ENCODE measurements around the gene IL12RB2.

GRCh38 chr1:67300561-67300960 lies 7.1 kb upstream of the IL12RB2 start:
- TF ChIP-seq MAX (IDR thresholded peaks at IDR 0.05; ENCODE audit: low read depth, low read length) (no peak), CTCF (IDR thresholded peaks at IDR 0.05; ENCODE audit: low read depth, low read length) (no peak), POLR2A (IDR thresholded peaks at IDR 0.05; ENCODE audit: extremely low read depth, insufficient read length) (no peak)

Measured in NB4 (cell line).